Measurements from ENCODE around the gene NDUFC2. TPM values are rescaled to one million over a fixed set of nuclear protein-coding genes. Genes with fewer than 3 reads are reported as not detected.
"Not testable (repeated sequence)": the region's sequence is repeated elsewhere in the genome, so short reads cannot be mapped to it uniquely, and the experiment has no call there.

NDUFC2 gene
- total RNA-seq, 1 experiment from 2014 or later: 231 TPM

GRCh38 chr11:78080084-78080817, 589 bp upstream of the NDUFC2 start:
- no peak for DNase-seq (ENCODE audit: low spot score)

DNA sequence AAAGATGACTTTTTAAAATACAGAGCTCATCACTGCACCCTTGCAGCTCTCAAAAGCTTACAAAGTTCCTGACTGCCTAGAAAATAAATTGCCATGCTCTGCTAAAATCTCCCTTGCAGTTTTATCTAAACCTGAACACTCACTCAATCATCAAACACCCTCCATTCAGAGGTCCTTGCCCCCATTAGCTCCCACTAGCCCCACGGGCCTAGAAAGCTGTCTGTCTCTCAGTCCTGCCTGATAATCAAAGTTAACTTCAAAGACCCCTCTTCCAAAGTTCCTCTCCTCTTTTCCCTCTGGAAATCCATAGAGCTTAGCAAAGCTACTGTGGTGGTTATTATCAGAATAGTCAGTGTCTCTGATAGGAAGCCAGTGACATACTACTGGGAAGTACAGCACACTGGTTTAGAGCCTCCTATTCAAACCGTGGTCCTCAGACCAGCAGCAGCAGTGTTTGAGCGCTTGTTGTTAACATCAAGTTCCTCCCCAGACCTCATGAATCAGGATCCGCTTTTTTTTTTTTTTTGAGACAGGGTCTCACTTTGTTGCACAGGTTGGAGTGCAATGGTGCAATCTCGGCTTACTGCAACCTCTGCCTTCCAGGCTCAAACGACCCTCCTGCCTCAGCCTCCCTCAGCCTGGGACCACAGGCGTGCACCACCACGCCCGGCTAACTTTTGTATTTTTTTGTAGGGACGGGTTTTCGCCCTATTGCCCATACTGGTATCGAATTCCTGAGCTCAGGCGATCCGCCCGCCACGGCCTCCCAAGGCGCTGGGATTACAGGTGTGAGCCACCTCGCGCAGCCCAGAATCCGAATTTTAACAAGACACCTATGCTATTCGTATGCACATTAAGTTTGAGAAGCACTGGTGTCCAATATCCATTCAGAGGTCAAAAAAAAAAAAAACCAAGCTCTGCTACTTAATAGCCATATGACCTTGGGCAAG, 1.2 kb downstream of the NDUFC2 start:
- DNase-seq (ENCODE audit: low spot score): no peak

DNA sequence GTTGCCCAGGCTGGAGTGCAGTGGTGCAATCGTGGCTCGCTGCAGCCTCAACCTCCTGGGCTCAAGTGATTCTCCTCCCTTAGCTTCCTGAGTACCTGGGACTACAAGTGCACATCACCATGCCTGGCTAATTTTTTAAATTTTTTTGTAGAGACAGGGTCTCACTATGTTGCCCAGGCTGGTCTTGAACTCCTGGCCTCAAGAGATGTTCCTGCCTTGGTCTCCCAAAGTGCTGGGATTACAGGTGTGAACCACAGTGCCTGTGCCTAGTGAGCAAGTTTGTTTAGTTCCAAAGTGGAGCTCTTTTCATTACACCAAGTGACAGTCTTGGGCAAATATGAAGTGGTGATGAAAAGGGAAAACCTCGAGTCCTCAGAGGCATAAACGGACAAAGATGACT, 2.1 kb downstream of the NDUFC2 start:
- DNase-seq (ENCODE audit: low spot score): not testable (repeated sequence)

DNA sequence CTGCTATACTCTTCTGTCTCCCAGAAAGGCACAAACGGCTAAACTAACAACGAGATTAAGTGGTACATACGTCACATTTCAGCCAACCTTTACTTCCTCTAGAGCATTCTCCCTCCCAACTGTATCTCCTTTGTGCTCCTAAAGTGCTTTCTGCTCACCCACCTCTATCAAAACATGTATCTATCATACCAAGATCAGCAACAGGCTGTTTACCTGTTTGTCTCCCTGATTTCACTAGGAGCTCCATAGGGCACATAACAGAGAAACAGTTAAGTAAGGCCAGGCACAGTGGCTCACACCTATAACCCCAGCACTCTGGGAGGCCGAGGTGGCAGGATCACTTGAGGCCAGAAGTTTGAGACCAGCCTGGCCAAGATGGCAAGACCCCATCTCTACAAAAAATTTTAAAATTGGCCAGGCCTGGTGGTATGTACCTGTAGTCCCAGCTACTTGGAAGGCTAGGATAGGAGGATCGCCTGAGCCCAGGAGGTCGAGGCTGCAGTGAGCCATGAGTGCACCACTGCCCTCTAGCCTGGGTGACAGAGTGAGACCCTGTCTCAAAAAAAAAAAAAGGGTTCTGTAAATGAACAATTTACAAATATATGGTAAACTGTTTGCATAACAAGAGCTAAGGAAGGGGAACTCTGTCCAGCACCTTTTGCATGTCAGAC, 2.8 kb downstream of the NDUFC2 start:
- DNase-seq (ENCODE audit: low spot score): no peak

GRCh38 chr11:78074756-78075155, 4.9 kb downstream of the NDUFC2 start:
- DNase-seq (ENCODE audit: low spot score): no peak

- no peak for DNase-seq (ENCODE audit: low spot score)
Measured at GRCh38 chr11:78072455-78072854, 7.2 kb downstream of the NDUFC2 start.

- DNase-seq (ENCODE audit: low spot score): no peak
Measured at GRCh38 chr11:78071717-78072116, 7.9 kb downstream of the NDUFC2 start.

- no peak for DNase-seq (ENCODE audit: low spot score)
Measured at GRCh38 chr11:78070621-78071020, 9.0 kb downstream of the NDUFC2 start.

GRCh38 chr11:78069465-78069864, 10.2 kb downstream of the NDUFC2 start:
- no peak for DNase-seq (ENCODE audit: low spot score)

GRCh38 chr11:78067704-78068103, 12.0 kb downstream of the NDUFC2 start:
- DNase-seq (ENCODE audit: low spot score): no peak

- DNase-seq (ENCODE audit: low spot score): no peak
Measured at GRCh38 chr11:78066471-78066870, 13.2 kb downstream of the NDUFC2 start.

- no peak for DNase-seq (ENCODE audit: low spot score)
Measured at GRCh38 chr11:78065203-78065602, 14.5 kb downstream of the NDUFC2 start.

- DNase-seq (ENCODE audit: low spot score): no peak
Measured at GRCh38 chr11:78063440-78064181, 16.1 kb downstream of the NDUFC2 start, which contains the start of gene THRSP. TSS of gene THRSP (plus strand) at chr11:78063861. CDS start at chr11:78063882, 21 bp downstream.

- no peak for DNase-seq (ENCODE audit: low spot score)
Measured at GRCh38 chr11:78062671-78063070, 17.0 kb downstream of the NDUFC2 start.

- DNase-seq (ENCODE audit: low spot score): no peak
Measured at GRCh38 chr11:78061921-78062311, 17.7 kb downstream of the NDUFC2 start.

GRCh38 chr11:78061088-78061920, 18.4 kb downstream of the NDUFC2 start:
- DNase-seq (ENCODE audit: low spot score): no peak

DNA sequence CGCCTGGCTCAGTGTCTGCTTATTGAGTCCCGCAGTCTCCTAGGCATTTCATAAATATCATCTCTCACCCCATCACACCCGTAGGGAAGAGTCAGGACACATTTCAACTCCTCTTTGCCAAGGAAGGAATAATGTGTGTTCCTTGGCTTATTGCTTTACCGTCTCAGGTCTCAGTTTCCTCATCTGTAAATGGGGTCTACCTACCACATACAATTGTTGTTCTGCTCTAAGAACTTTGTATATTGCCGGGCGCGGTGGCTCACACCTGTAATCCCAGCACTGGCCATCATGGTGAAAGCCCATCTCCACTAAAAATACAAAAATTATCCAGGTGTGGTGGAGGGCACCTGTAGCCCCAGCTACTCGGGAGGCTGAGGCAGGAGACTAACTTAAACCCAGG, 19.1 kb downstream of the NDUFC2 start:
- no peak for DNase-seq (ENCODE audit: low spot score)

- not testable (repeated sequence) for DNase-seq (ENCODE audit: low spot score)
Measured at GRCh38 chr11:78059749-78060328, 19.8 kb downstream of the NDUFC2 start.

DNA sequence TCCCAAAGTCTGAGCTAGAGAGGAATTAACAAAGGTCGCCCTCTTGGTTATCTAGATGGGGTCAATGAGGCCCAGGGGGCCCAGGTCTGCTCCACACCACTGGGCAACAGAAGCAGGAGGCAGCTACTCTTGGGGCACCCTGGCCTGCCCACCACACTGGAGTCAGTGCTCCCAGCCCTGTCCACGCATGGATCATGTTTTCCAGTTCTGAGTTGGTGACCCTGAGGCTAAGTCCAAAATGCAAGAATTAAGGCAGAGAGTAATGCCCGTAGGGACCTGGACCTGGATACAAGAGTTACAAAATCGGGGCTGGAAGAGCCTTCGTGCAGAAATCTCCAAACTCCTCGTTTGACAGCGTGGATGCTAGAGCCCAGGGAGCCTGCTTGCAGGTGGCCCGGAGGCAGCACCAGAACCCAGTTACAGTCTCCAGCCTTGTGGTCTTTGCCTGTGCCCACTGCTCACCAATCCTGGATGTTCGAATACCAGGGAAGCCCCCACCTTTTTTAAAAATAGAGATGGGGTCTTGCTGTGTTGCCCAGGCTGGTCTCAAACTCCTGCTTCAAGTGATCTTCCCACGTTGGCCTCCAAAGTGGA, 22.1 kb downstream of the NDUFC2 start:
- DNase-seq (ENCODE audit: low spot score): no peak

GRCh38 chr11:78056093-78056492, 23.6 kb downstream of the NDUFC2 start:
- no peak for DNase-seq (ENCODE audit: low spot score)
